HCT116 (cell line): Measurements from ENCODE around the gene ZNF469. TPM values are rescaled to one million over a fixed set of nuclear protein-coding genes. Genes with fewer than 3 reads are reported as not detected.

Experiments used
- ATAC-seq: fragments of 200-7000 bp; cut with Tn5 transposase; 2 replicates; pipeline ENCODE4 v1.9.1; 2020; ENCODE audit warnings: mild to moderate bottlenecking, moderate library complexity
- BruUV-seq: library from RNA; stranded (reverse); fragments of 400-500 nt; replicated peaks from 2 replicates; lab custom pipeline; 2021; lab: Mats Ljungman, UMichigan
- CTCF ChIA-PET: fragments of 300-600 bp; sonication (Branson Sonifier 250); formaldehyde crosslinking; loops from one replicate; lab custom pipeline; 2021; ENCODE audit warnings: antibody characterized with exemption; lab: Charles Lee
- POLR2A ChIA-PET: fragments of 300-600, 350-600 bp; sonication (Branson Sonifier 250); formaldehyde crosslinking; loops from one replicate; lab custom pipeline; 2021; ENCODE audit warnings: antibody characterized with exemption; lab: Charles Lee
- RAD21 ChIA-PET, 2 experiments: fragments of 300-600 bp; sonication (Branson Sonifier 250); formaldehyde crosslinking; loops; one replicate each; lab custom pipeline; 2023; ENCODE audit warnings: low total read pairs in 2 of 2; ENCODE audit not compliant: uncharacterized antibody in 2 of 2, unreplicated experiment in 2 of 2, low non-redundant PET in 1 of 2; lab: Charles Lee
- DNase-seq: peaks from one replicate; pipeline ENCODE4 v3.0.0-alpha.2; 2010; ENCODE audit warnings: low read depth, low spot score
- H2AFZ ChIP-seq: fragments of 200-600 bp; shearing (Covaris generic), sonication (generic); 2 replicates; pipeline ENCODE4 v1.6.1; 2017; ENCODE audit warnings: low read depth, mixed run types, mixed read lengths, antibody characterized with exemption, low read length; ENCODE audit not compliant: poor library complexity, severe bottlenecking
- H3K27ac ChIP-seq: 2 replicates; pipeline ENCODE4 v1.5.1; 2012; ENCODE audit warnings: low read depth, low read length
- H3K27me3 ChIP-seq: fragments of 200-600 bp; sonication (generic); 2 replicates; pipeline ENCODE4 v1.6.1; 2016; ENCODE audit warnings: mixed run types, low read length, mixed read lengths; ENCODE audit not compliant: insufficient read depth
- H3K36me3 ChIP-seq, 2 experiments: fragments of 200-500 bp in 1 of 2; fragments of 200-600 bp in 1 of 2; sonication (Bioruptor generic) in 1 of 2; sonication (generic) in 1 of 2; 2 replicates each; pipeline versions ENCODE4 v1.5.1 to v1.6.1; 2014 to 2016; ENCODE audit warnings: low read length in 2 of 2, inconsistent platforms in 1 of 2, mixed read lengths in 1 of 2, mixed run types in 1 of 2; ENCODE audit not compliant: insufficient read depth in 2 of 2, control insufficient read depth in 1 of 2
- H3K4me1 ChIP-seq, 2 experiments: fragments of 200-600 bp in 1 of 2; sonication (generic) in 1 of 2; 2 replicates each; pipeline versions ENCODE4 v1.5.1 to v1.6.1; 2012 to 2017; ENCODE audit warnings: low read length in 2 of 2, inconsistent platforms in 1 of 2, mild to moderate bottlenecking in 1 of 2, mixed read lengths in 1 of 2, mixed run types in 1 of 2, moderate library complexity in 1 of 2; ENCODE audit not compliant: insufficient read depth in 2 of 2, control insufficient read depth in 1 of 2
- H3K4me2 ChIP-seq: fragments of 200-600 bp; sonication (generic); 2 replicates; pipeline ENCODE4 v1.6.1; 2017; ENCODE audit warnings: mixed run types, low read length, mixed read lengths
- H3K4me3 ChIP-seq, 2 experiments: fragments of 200-600 bp in 1 of 2; sonication (generic) in 1 of 2; replicated peaks in 1 of 2; 2 replicates each; pipeline ENCODE4 v1.5.1; 2011 to 2016; ENCODE audit warnings: low read length in 2 of 2, control low read depth in 1 of 2, low read depth in 1 of 2, mild to moderate bottlenecking in 1 of 2, mixed read lengths in 1 of 2, mixed run types in 1 of 2
- H3K79me2 ChIP-seq: fragments of 200-600 bp; sonication (generic); 2 replicates; pipeline ENCODE4 v1.6.1; 2017; ENCODE audit warnings: mild to moderate bottlenecking, mixed run types, low read length, moderate library complexity, mixed read lengths; ENCODE audit not compliant: insufficient read depth
- H3K9ac ChIP-seq: fragments of 200-600 bp; sonication (generic); 2 replicates; pipeline ENCODE4 v1.6.1; 2016; ENCODE audit warnings: low read length, mixed read lengths
- H3K9me2 ChIP-seq: fragments of 200-600 bp; sonication (generic), shearing (Covaris generic); 2 replicates; pipeline ENCODE4 v1.6.1; 2017; ENCODE audit warnings: mixed run types, mild to moderate bottlenecking, moderate library complexity; ENCODE audit not compliant: insufficient read depth
- H3K9me3 ChIP-seq, 2 experiments: fragments of 200-500 bp in 1 of 2; fragments of 200-600 bp in 1 of 2; sonication (Bioruptor generic) in 1 of 2; sonication (generic) in 1 of 2; 2 replicates each; pipeline ENCODE4 v1.6.1; 2014 to 2017; ENCODE audit warnings: low read length in 2 of 2, mixed read lengths in 2 of 2, inconsistent platforms in 1 of 2, low read depth in 1 of 2, mild to moderate bottlenecking in 1 of 2, mixed run types in 1 of 2, moderate library complexity in 1 of 2; ENCODE audit not compliant: control insufficient read depth in 1 of 2, insufficient read depth in 1 of 2
- H4K20me1 ChIP-seq: fragments of 200-600 bp; sonication (generic), shearing (Covaris generic); 2 replicates; pipeline ENCODE4 v1.6.1; 2017; ENCODE audit warnings: mixed run types, mild to moderate bottlenecking, moderate library complexity; ENCODE audit not compliant: insufficient read depth
- CBX3 ChIP-seq: IDR thresholded peaks from 2 replicates; pipeline ENCODE4 v1.6.1; 2012; ENCODE audit warnings: low read depth
- CEBPB ChIP-seq: IDR thresholded peaks from 2 replicates; pipeline ENCODE4 v1.6.1; 2012; ENCODE audit warnings: low read depth
- ELF1 ChIP-seq: IDR thresholded peaks from 2 replicates; pipeline ENCODE4 v1.6.1; 2012; ENCODE audit warnings: low read depth, borderline replicate concordance
- EZH2 ChIP-seq: fragments of 200-600 bp; sonication (generic); IDR thresholded peaks from 2 replicates; pipeline ENCODE4 v1.6.1; 2017; ENCODE audit warnings: antibody characterized with exemption, mixed run types
- EZH2phosphoT487 ChIP-seq: fragments of 200-600 bp; IDR thresholded peaks from 2 replicates; pipeline ENCODE4 v1.6.1; 2018; ENCODE audit warnings: antibody characterized with exemption, borderline replicate concordance
- FOSL1 ChIP-seq: IDR thresholded peaks from 2 replicates; pipeline ENCODE4 v1.6.1; 2012; ENCODE audit warnings: low read depth
- JUND ChIP-seq: IDR thresholded peaks from 2 replicates; pipeline ENCODE4 v1.6.1; 2012
- POLR2A ChIP-seq: IDR thresholded peaks from 2 replicates; pipeline ENCODE4 v1.7.0; 2011; ENCODE audit warnings: borderline replicate concordance; ENCODE audit not compliant: insufficient read depth, insufficient read length; ENCODE audit errors: extremely low read depth
- POLR2AphosphoS5 ChIP-seq: IDR thresholded peaks from 2 replicates; pipeline ENCODE4 v1.6.1; 2011; ENCODE audit warnings: mild to moderate bottlenecking, low read depth, low read length, moderate library complexity
- RAD21 ChIP-seq: IDR thresholded peaks from 2 replicates; pipeline ENCODE4 v1.6.1; 2012; ENCODE audit warnings: low read depth, mild to moderate bottlenecking
- SP1 ChIP-seq: IDR thresholded peaks from 2 replicates; pipeline ENCODE4 v1.6.1; 2012; ENCODE audit warnings: low read depth
- SRF ChIP-seq: IDR thresholded peaks from 2 replicates; pipeline ENCODE4 v1.6.1; 2012; ENCODE audit warnings: low read depth
- TCF7L2 ChIP-seq: IDR thresholded peaks from 2 replicates; pipeline ENCODE4 v1.7.0; 2011; ENCODE audit warnings: borderline replicate concordance, inconsistent platforms; ENCODE audit not compliant: insufficient read depth, insufficient read length; ENCODE audit errors: extremely low read depth
- YY1 ChIP-seq: IDR thresholded peaks from 2 replicates; pipeline ENCODE4 v1.6.1; 2011; ENCODE audit warnings: low read length, low read depth, moderate library complexity, mild to moderate bottlenecking; ENCODE audit not compliant: insufficient replicate concordance; ENCODE audit errors: extremely low read depth
- ZFX ChIP-seq: fragments of 450-650 bp; IDR thresholded peaks from 2 replicates; pipeline ENCODE4 v1.6.1; 2017
- ZNF274 ChIP-seq: fragments of 200-500 bp; sonication (Bioruptor generic); IDR thresholded peaks from 2 replicates; pipeline ENCODE4 v1.6.1; 2014; ENCODE audit warnings: mild to moderate bottlenecking, low read depth, low read length, inconsistent platforms
- intact Hi-C: fragments of 100-400 bp; cut with micrococcal nuclease; formaldehyde crosslinking; loops from 2 replicates; pipeline ENCODE4 v1.10.0; 2022
- total RNA-seq: library from RNA; stranded (reverse); gene quantifications from one replicate; pipeline ENCODE4 v1.2.1, GENCODE V29; 2021; ENCODE audit not compliant: unreplicated experiment
- TF ChIP-seq, protein P1 (sequence below): IDR thresholded peaks from 2 replicates; pipeline ENCODE4 v1.6.1; 2012
- TF ChIP-seq, protein P2 (sequence below): IDR thresholded peaks from 2 replicates; pipeline ENCODE4 v1.6.1; 2012; ENCODE audit warnings: low read depth
- TF ChIP-seq, protein P3 (sequence below): IDR thresholded peaks from 2 replicates; pipeline ENCODE4 v1.6.1; 2011; ENCODE audit warnings: mild to moderate bottlenecking, low read length, moderate library complexity; ENCODE audit not compliant: insufficient replicate concordance; ENCODE audit errors: extremely low read depth

ZNF469 gene
- total RNA-seq, 1 experiment from 2014 or later: 5.9 TPM

DNA sequence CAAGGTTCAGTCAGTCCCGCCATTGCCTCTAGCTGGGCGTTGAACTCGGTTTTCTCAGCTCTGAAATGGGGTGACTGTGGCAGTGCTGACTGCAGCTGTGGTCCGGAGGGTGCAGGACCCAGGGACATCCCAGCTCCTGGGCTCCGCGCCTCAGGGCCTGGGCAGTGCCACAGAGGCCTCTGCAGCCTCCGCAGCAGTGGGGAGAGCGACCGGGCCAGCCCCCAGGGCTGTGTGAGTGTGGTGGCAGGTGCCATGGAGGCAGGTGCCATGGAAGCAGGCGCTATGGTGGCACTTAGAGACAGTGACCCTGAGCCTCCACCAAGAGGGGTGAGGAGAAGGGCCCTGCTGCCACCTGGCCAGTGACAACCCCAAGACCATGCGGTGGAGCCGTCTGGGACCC, 30.9 kb downstream of the ZNF469 start:
- RAD21 ChIA-PET: no interaction called here
- H3K36me3 ChIP-seq: no peaks in the 10 kb centered on the region

More for the DNA sequence above, 30.9 kb downstream of the ZNF469 start:
- Histone ChIP-seq H3K9me2 (no peaks in the 10 kb centered on the region), H3K9ac (no peak overlapping the region), H3K27me3 (no peaks in the 10 kb centered on the region), H2AFZ (no peak overlapping the region), H3K4me1 (no peaks in the 10 kb centered on the region), H3K4me3 (no peak overlapping the region), H3K27ac (no peak overlapping the region), H3K4me2 (no peak overlapping the region), H4K20me1 (no peaks in the 10 kb centered on the region), H3K9me3 (no peaks in the 10 kb centered on the region), H3K79me2 (no peaks in the 10 kb centered on the region)
- ATAC-seq (0 out of 2 replicates have a peak, but pooled peaks have one; percentile 5), DNase-seq (no peak)
- ChIA-PET CTCF (no interaction called here), POLR2A (no interaction called here)
- intact Hi-C loops: no loop called here
- no TSS peak for BruUV-seq
- TF ChIP-seq JUND (no peak), ZFX (no peak), POLR2A (no peak), SP1 (no peak), EZH2phosphoT487 (no peak), YY1 (no peak), CEBPB (no peak), POLR2AphosphoS5 (no peak), ELF1 (no peak), RAD21 (no peak), FOSL1 (no peak), EZH2 (no peak), TCF7L2 (no peak), ZNF274 (no peak), CBX3 (no peak), SRF (no peak)
- TF ChIP-seq, protein P1, sequence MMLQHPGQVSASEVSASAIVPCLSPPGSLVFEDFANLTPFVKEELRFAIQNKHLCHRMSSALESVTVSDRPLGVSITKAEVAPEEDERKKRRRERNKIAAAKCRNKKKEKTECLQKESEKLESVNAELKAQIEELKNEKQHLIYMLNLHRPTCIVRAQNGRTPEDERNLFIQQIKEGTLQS: no peak
- TF ChIP-seq, protein P2, sequence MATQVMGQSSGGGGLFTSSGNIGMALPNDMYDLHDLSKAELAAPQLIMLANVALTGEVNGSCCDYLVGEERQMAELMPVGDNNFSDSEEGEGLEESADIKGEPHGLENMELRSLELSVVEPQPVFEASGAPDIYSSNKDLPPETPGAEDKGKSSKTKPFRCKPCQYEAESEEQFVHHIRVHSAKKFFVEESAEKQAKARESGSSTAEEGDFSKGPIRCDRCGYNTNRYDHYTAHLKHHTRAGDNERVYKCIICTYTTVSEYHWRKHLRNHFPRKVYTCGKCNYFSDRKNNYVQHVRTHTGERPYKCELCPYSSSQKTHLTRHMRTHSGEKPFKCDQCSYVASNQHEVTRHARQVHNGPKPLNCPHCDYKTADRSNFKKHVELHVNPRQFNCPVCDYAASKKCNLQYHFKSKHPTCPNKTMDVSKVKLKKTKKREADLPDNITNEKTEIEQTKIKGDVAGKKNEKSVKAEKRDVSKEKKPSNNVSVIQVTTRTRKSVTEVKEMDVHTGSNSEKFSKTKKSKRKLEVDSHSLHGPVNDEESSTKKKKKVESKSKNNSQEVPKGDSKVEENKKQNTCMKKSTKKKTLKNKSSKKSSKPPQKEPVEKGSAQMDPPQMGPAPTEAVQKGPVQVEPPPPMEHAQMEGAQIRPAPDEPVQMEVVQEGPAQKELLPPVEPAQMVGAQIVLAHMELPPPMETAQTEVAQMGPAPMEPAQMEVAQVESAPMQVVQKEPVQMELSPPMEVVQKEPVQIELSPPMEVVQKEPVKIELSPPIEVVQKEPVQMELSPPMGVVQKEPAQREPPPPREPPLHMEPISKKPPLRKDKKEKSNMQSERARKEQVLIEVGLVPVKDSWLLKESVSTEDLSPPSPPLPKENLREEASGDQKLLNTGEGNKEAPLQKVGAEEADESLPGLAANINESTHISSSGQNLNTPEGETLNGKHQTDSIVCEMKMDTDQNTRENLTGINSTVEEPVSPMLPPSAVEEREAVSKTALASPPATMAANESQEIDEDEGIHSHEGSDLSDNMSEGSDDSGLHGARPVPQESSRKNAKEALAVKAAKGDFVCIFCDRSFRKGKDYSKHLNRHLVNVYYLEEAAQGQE: no peak
- TF ChIP-seq, protein P3, sequence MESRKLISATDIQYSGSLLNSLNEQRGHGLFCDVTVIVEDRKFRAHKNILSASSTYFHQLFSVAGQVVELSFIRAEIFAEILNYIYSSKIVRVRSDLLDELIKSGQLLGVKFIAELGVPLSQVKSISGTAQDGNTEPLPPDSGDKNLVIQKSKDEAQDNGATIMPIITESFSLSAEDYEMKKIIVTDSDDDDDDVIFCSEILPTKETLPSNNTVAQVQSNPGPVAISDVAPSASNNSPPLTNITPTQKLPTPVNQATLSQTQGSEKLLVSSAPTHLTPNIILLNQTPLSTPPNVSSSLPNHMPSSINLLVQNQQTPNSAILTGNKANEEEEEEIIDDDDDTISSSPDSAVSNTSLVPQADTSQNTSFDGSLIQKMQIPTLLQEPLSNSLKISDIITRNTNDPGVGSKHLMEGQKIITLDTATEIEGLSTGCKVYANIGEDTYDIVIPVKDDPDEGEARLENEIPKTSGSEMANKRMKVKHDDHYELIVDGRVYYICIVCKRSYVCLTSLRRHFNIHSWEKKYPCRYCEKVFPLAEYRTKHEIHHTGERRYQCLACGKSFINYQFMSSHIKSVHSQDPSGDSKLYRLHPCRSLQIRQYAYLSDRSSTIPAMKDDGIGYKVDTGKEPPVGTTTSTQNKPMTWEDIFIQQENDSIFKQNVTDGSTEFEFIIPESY: no peak
